HL-60 (cell line): ENCODE results near the gene CACNA2D1.

ENCODE experiments used
- DNase-seq, 2 experiments: peaks; one replicate each; pipeline ENCODE4 v3.0.0-alpha.2; 2010 to 2020; ENCODE audit warnings: low read depth in 1 of 2, low spot score in 1 of 2
- H3K27ac ChIP-seq: fragments of 250-450 bp; sonication (Bioruptor Pico); replicated peaks from 2 replicates; pipeline ENCODE4 v1.5.1; 2020; ENCODE audit warnings: mild to moderate bottlenecking, moderate library complexity
- H3K27me3 ChIP-seq: fragments of 250-450 bp; sonication (Bioruptor Pico); 2 replicates; pipeline ENCODE4 v1.5.1; 2021; ENCODE audit warnings: mild to moderate bottlenecking, moderate library complexity; ENCODE audit not compliant: insufficient read depth, poor library complexity, severe bottlenecking
- H3K4me3 ChIP-seq: replicated peaks from 2 replicates; pipeline ENCODE4 v1.5.1; 2011; ENCODE audit warnings: mild to moderate bottlenecking, control low read depth, low read length; ENCODE audit not compliant: insufficient read depth
- CTCF ChIP-seq: IDR thresholded peaks from one replicate; pipeline ENCODE4 v1.5.1; 2011; ENCODE audit warnings: low read length, control low read depth, inconsistent platforms; ENCODE audit not compliant: insufficient read depth
- GABPA ChIP-seq: IDR thresholded peaks from 2 replicates; pipeline ENCODE4 v1.6.1; 2012; ENCODE audit warnings: low read depth
- POLR2AphosphoS5 ChIP-seq: IDR thresholded peaks from 2 replicates; pipeline ENCODE4 v1.6.1; 2012; ENCODE audit warnings: low read depth
- SPI1 ChIP-seq: IDR thresholded peaks from 2 replicates; pipeline ENCODE4 v1.6.1; 2012; ENCODE audit warnings: low read depth, mild to moderate bottlenecking, borderline replicate concordance
- TF ChIP-seq, protein P1 (sequence below): IDR thresholded peaks from 2 replicates; pipeline ENCODE4 v1.6.1; 2012; ENCODE audit warnings: low read depth; ENCODE audit not compliant: insufficient replicate concordance

CACNA2D1 gene

GRCh38 chr7:82258181-82258580 lies 185.4 kb downstream of the CACNA2D1 start:
- no peak for DNase-seq
- no peak for TF ChIP-seq CTCF
- no peak for TF ChIP-seq POLR2AphosphoS5
- TF ChIP-seq SPI1, result no peak
- TF ChIP-seq, protein P1, sequence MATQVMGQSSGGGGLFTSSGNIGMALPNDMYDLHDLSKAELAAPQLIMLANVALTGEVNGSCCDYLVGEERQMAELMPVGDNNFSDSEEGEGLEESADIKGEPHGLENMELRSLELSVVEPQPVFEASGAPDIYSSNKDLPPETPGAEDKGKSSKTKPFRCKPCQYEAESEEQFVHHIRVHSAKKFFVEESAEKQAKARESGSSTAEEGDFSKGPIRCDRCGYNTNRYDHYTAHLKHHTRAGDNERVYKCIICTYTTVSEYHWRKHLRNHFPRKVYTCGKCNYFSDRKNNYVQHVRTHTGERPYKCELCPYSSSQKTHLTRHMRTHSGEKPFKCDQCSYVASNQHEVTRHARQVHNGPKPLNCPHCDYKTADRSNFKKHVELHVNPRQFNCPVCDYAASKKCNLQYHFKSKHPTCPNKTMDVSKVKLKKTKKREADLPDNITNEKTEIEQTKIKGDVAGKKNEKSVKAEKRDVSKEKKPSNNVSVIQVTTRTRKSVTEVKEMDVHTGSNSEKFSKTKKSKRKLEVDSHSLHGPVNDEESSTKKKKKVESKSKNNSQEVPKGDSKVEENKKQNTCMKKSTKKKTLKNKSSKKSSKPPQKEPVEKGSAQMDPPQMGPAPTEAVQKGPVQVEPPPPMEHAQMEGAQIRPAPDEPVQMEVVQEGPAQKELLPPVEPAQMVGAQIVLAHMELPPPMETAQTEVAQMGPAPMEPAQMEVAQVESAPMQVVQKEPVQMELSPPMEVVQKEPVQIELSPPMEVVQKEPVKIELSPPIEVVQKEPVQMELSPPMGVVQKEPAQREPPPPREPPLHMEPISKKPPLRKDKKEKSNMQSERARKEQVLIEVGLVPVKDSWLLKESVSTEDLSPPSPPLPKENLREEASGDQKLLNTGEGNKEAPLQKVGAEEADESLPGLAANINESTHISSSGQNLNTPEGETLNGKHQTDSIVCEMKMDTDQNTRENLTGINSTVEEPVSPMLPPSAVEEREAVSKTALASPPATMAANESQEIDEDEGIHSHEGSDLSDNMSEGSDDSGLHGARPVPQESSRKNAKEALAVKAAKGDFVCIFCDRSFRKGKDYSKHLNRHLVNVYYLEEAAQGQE, result no peak
- no peak for TF ChIP-seq GABPA
- no peak overlapping the region for H3K27ac ChIP-seq
- H3K4me3 ChIP-seq, result no peak overlapping the region
- no peaks in the 10 kb centered on the region for H3K27me3 ChIP-seq

GRCh38 chr7:82257118-82257695 lies 186.4 kb downstream of the CACNA2D1 start:
- no peak overlapping the region for H3K4me3 ChIP-seq
- no peaks in the 10 kb centered on the region for H3K27me3 ChIP-seq
- H3K27ac ChIP-seq, result no peak overlapping the region
- TF ChIP-seq CTCF, result no peak
- TF ChIP-seq POLR2AphosphoS5, result no peak
- TF ChIP-seq SPI1, result no peak
- TF ChIP-seq GABPA, result no peak
- TF ChIP-seq, protein P1, result no peak
- no peak for DNase-seq

GRCh38 chr7:82255706-82256105 lies 187.9 kb downstream of the CACNA2D1 start:
- TF ChIP-seq SPI1 (no peak), CTCF (no peak)
- TF ChIP-seq, protein P1, result no peak
- no peak overlapping the region for H3K4me3 ChIP-seq
- no peaks in the 10 kb centered on the region for H3K27me3 ChIP-seq
- DNase-seq, result no peak
- no peak overlapping the region for H3K27ac ChIP-seq
